Esophagus (tissue), 2 donors: ENCODE data around the gene RNF39. TPM values are rescaled to one million over a fixed set of nuclear protein-coding genes. Genes with fewer than 3 reads are reported as not detected.

Experiments used
- H3K27ac ChIP-seq, 2 donors: one replicate each; pipeline ENCODE4 v1.5.1; 2013; ENCODE audit warnings: low read depth in 2 of 2, mild to moderate bottlenecking in 2 of 2, inconsistent platforms in 1 of 2, low read length in 1 of 2, moderate library complexity in 1 of 2
- H3K27me3 ChIP-seq, 2 donors: one replicate each; pipeline ENCODE4 v1.6.1; 2013; ENCODE audit warnings: low read length in 2 of 2, control low read depth in 1 of 2, mild to moderate bottlenecking in 1 of 2; ENCODE audit not compliant: insufficient read depth in 2 of 2, control insufficient read depth in 1 of 2
- H3K36me3 ChIP-seq, 2 donors: one replicate each; pipeline ENCODE4 v1.6.1; 2013; ENCODE audit warnings: low read length in 1 of 2; ENCODE audit not compliant: control insufficient read depth in 2 of 2, insufficient read depth in 2 of 2
- H3K4me1 ChIP-seq, 2 donors: one replicate each; pipeline ENCODE4 v1.6.1; 2013; ENCODE audit warnings: low read length in 1 of 2; ENCODE audit not compliant: control insufficient read depth in 2 of 2, insufficient read depth in 2 of 2
- H3K4me3 ChIP-seq, 2 donors: one replicate each; pipeline ENCODE4 v1.5.1; 2013; ENCODE audit warnings: low read length in 2 of 2, mild to moderate bottlenecking in 2 of 2, low read depth in 1 of 2, moderate library complexity in 1 of 2
- H3K9me3 ChIP-seq, 2 donors: one replicate each; pipeline ENCODE4 v1.6.1; 2013; ENCODE audit warnings: mild to moderate bottlenecking in 2 of 2, low read depth in 1 of 2, low read length in 1 of 2, moderate library complexity in 1 of 2; ENCODE audit not compliant: control insufficient read depth in 2 of 2, insufficient read depth in 1 of 2
- WGBS, 2 donors: extraction: QIAGEN DNeasy Blood & Tissue Kit; methylation state at CpG; one replicate each; pipeline ENCODE4 v1.1.7; 2013; 5-methylcytosine and 5-hydroxymethylcytosine counted together
- polyA plus RNA-seq, 2 donors: library from polyadenylated mRNA; stranded (reverse); fragments of 200-250 nt; gene quantifications; one replicate each; pipeline ENCODE4 v1.2.3, GENCODE V29; 2013
- donor health status: healthy with polysubstance abuse.
- donor health status: Bipolar disorder and iron deficiency.

RNF39 gene
- polyA plus RNA-seq, 2 donors, result 11.8 to 15.6 TPM

GRCh38 chr6:30074331-30075093, 1.1 kb downstream of the RNF39 start:
- Histone ChIP-seq H3K27me3 (no peaks in the 10 kb centered on the region), H3K4me1 (peaks cover 7 to 9% of the 10 kb centered on the region in 2 donors), H3K27ac (peak overlapping the region in 1 of 2 donors; percentile 73), H3K4me3 (peak overlapping the region; percentile 61 to 64), H3K36me3 (peaks cover 0 to 8% of the 10 kb centered on the region in 2 donors), H3K9me3 (no peaks in the 10 kb centered on the region)
- WGBS, 2 donors, result 5 to 7% methylated on average over 37 of the region's 37 CpGs

GRCh38 chr6:30073489-30074235, 1.9 kb downstream of the RNF39 start:
- H3K27me3 ChIP-seq, result no peaks in the 10 kb centered on the region
- 44 to 49% methylated on average over 7 of the region's 7 CpGs for WGBS, 2 donors
- peak overlapping the region; percentile 61 to 64 for H3K4me3 ChIP-seq

GRCh38 chr6:30071858-30072257, 3.7 kb downstream of the RNF39 start:
- H3K4me1 ChIP-seq, result peaks cover 9% of the 10 kb centered on the region in 2 donors
- 55 to 60% methylated on average over 3 of the region's 3 CpGs for WGBS, 2 donors
- no peak overlapping the region for H3K4me3 ChIP-seq

More at GRCh38 chr6:30073489-30074235, 1.9 kb downstream of the RNF39 start:
- Histone ChIP-seq H3K36me3 (peaks cover 0 to 9% of the 10 kb centered on the region in 2 donors), H3K4me1 (peaks cover 7 to 9% of the 10 kb centered on the region in 2 donors), H3K27ac (no peak overlapping the region), H3K9me3 (no peaks in the 10 kb centered on the region)

GRCh38 chr6:30071081-30071818, 4.3 kb downstream of the RNF39 start:
- peaks cover 0 to 9% of the 10 kb centered on the region in 2 donors for H3K36me3 ChIP-seq
- H3K27ac ChIP-seq, result no peak overlapping the region
- H3K9me3 ChIP-seq, result no peaks in the 10 kb centered on the region
- WGBS, 2 donors, result 48% methylated on average over 65 to 68 of the region's 68 CpGs
- H3K27me3 ChIP-seq, result no peaks in the 10 kb centered on the region
- no peak overlapping the region for H3K4me3 ChIP-seq
- peaks cover 9% of the 10 kb centered on the region in 2 donors for H3K4me1 ChIP-seq

More at GRCh38 chr6:30071858-30072257, 3.7 kb downstream of the RNF39 start:
- Histone ChIP-seq H3K27me3 (no peaks in the 10 kb centered on the region), H3K27ac (no peak overlapping the region), H3K9me3 (no peaks in the 10 kb centered on the region), H3K36me3 (peaks cover 0 to 9% of the 10 kb centered on the region in 2 donors)

GRCh38 chr6:30067460-30068139, 8.0 kb downstream of the RNF39 start:
- peak overlapping the region; percentile 71 to 81 for H3K4me3 ChIP-seq
- no peaks in the 10 kb centered on the region for H3K27me3 ChIP-seq
- no peaks in the 10 kb centered on the region for H3K9me3 ChIP-seq
- peaks cover 0 to 2% of the 10 kb centered on the region in 2 donors for H3K4me1 ChIP-seq
- H3K36me3 ChIP-seq, result peaks cover 0 to 9% of the 10 kb centered on the region in 2 donors
- H3K27ac ChIP-seq, result peak overlapping the region; percentile 88 to 99
- WGBS, 2 donors, result 9 to 11% methylated on average over 8 of the region's 8 CpGs

GRCh38 chr6:30066577-30067459, 8.8 kb downstream of the RNF39 start, which contains the start of gene PPP1R11:
Gene PPP1R11, plus strand, starts transcription at chr6:30067198. Its CDS starts 213 bp downstream, at chr6:30067411.
- peaks cover 0 to 9% of the 10 kb centered on the region in 2 donors for H3K36me3 ChIP-seq
- peak within 1 kb of the TSS; percentile 91 to 99 for H3K27ac ChIP-seq
- peak within 1 kb of the TSS; percentile 71 to 81 for H3K4me3 ChIP-seq
- no peaks in the 10 kb centered on the region for H3K9me3 ChIP-seq
- WGBS, 2 donors, result 0% methylated on average over 44 to 46 of the region's 46 CpGs
- no peaks in the 10 kb centered on the region for H3K27me3 ChIP-seq
- H3K4me1 ChIP-seq, result peaks cover 0 to 2% of the 10 kb centered on the region in 2 donors

GRCh38 chr6:30066082-30066481, 9.5 kb downstream of the RNF39 start:
- H3K4me1 ChIP-seq, result peaks cover 0 to 2% of the 10 kb centered on the region in 2 donors
- H3K9me3 ChIP-seq, result no peaks in the 10 kb centered on the region
- 4 to 9% methylated on average over 4 of the region's 4 CpGs for WGBS, 2 donors
- no peaks in the 10 kb centered on the region for H3K27me3 ChIP-seq
- H3K36me3 ChIP-seq, result peaks cover 0 to 9% of the 10 kb centered on the region in 2 donors
- H3K4me3 ChIP-seq, result peak overlapping the region in 1 of 2 donors; percentile 81
- H3K27ac ChIP-seq, result peak overlapping the region; percentile 76 to 91

- Histone ChIP-seq H3K27ac (no peak overlapping the region), H3K36me3 (no peaks in the 10 kb centered on the region), H3K4me3 (no peak overlapping the region), H3K27me3 (no peaks in the 10 kb centered on the region), H3K4me1 (no peaks in the 10 kb centered on the region), H3K9me3 (no peaks in the 10 kb centered on the region)
- 71 to 79% methylated on average over 2 of the region's 2 CpGs for WGBS, 2 donors
Observed at GRCh38 chr6:30063315-30063714, 12.3 kb downstream of the RNF39 start.
